Muscle layer of duodenum (tissue), 2 donors: Measurements from ENCODE around the gene HPN.
"Not testable (repeated sequence)": the region's sequence is repeated elsewhere in the genome, so short reads cannot be mapped to it uniquely, and the experiment has no call there.

Source experiments
- H3K27ac ChIP-seq: one replicate; pipeline ENCODE4 v1.7.0; 2013; ENCODE audit warnings: mild to moderate bottlenecking, low read length
- H3K27me3 ChIP-seq: one replicate; pipeline ENCODE4 v1.7.0; 2013; ENCODE audit warnings: low read depth, mild to moderate bottlenecking, control low read depth, low read length
- H3K36me3 ChIP-seq, 2 donors: one replicate each; pipeline ENCODE4 v1.7.0; 2013; ENCODE audit warnings: low read length in 2 of 2, control low read depth in 1 of 2, mild to moderate bottlenecking in 1 of 2; ENCODE audit not compliant: insufficient read depth in 2 of 2, control insufficient read depth in 1 of 2
- H3K4me1 ChIP-seq, 2 donors: one replicate each; pipeline ENCODE4 v1.7.0; 2013; ENCODE audit warnings: low read length in 2 of 2, mild to moderate bottlenecking in 2 of 2, control low read depth in 1 of 2, moderate library complexity in 1 of 2; ENCODE audit not compliant: insufficient read depth in 2 of 2, control insufficient read depth in 1 of 2
- H3K4me3 ChIP-seq, 2 donors: one replicate each; pipeline ENCODE4 v1.7.0; 2013; ENCODE audit warnings: low read length in 2 of 2, low read depth in 1 of 2, mild to moderate bottlenecking in 1 of 2
- H3K9me3 ChIP-seq, 2 donors: one replicate each; pipeline ENCODE4 v1.7.0; 2013; ENCODE audit warnings: low read length in 2 of 2, control low read depth in 1 of 2, mild to moderate bottlenecking in 1 of 2; ENCODE audit not compliant: control insufficient read depth in 1 of 2
- donor health status: healthy.

HPN gene

DNA sequence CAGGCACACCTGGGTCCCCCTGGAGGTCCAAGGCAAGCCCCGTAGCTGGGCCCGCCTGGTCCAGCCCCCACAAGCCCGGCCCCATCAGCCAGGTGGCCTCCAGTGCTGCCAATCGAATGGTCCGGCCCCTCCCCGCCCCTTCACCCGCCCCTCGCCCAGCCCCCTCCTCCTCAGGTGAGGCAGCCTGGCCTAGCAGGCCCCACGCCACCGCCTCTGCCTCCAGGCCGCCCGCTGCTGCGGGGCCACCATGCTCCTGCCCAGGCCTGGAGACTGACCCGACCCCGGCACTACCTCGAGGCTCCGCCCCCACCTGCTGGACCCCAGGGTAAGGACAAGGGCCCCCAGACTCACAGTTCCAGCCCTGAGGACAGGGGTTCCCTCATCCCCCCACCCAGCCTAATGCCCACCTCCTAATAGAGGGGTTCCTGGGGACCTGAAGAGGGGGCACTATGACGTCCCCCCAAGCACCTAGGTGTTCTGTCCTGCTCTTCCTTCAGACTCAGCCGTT is at the start of gene HPN:
Gene HPN (plus strand): TSS at position 174 of the 508 bp plus-strand sequence. CDS start 786 bp downstream, outside the sequence.
- H3K9me3 ChIP-seq: no peaks in the 10 kb centered on the region
- no peaks in the 10 kb centered on the region for H3K36me3 ChIP-seq
- H3K27ac ChIP-seq: no peak within 1 kb of the TSS
- no peaks in the 10 kb centered on the region for H3K27me3 ChIP-seq
- peaks cover 0 to 22% of the 10 kb centered on the region in 2 donors for H3K4me1 ChIP-seq
- peak within 1 kb of the TSS; percentile 15 to 41 for H3K4me3 ChIP-seq

DNA sequence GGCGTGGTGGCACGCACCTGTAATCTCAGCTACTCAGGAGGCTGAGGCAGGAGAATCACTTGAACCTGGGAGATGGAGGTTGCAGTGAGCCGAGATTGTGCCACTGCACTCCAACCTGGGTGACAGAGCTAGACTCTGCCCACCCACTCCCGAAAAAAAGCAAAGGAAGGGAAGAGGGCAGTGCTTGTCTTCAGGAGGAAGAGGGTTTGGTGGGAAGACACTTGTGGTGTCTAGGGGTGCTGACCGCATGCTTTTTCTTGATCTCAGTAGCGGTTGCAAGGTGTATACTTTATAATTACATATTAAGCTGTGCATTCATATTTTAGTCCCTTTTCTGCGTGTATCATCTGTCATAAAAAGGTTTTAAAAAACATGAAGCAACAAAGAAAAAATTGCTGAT is 48.9 kb upstream of the HPN start:
- not testable (repeated sequence) for H3K9me3 ChIP-seq, H3K27me3 ChIP-seq, H3K36me3 ChIP-seq, H3K4me1 ChIP-seq, H3K27ac ChIP-seq, H3K4me3 ChIP-seq

DNA sequence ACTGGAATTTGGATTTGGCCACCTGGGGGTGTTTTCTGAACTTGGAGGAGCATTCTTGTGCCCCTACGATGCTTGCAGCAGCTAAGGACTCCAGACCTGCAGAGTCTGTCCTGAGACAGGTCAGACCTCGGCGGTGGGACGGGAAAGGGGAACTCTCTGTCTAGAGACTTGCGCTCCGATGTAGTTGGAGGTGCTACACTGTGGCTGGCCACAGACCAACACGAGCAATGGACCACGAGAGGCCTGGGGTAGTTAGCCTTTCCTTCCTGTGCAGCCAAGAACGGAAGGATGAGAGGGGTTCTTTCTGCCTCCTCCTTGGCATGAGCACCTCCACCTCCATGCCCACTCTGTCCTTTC is 47.3 kb upstream of the HPN start:
- Histone ChIP-seq H3K9me3 (no peaks in the 10 kb centered on the region), H3K4me3 (no peak overlapping the region), H3K27ac (peak overlapping the region; percentile 31), H3K4me1 (peaks cover 3 to 21% of the 10 kb centered on the region in 2 donors), H3K36me3 (no peaks in the 10 kb centered on the region), H3K27me3 (no peaks in the 10 kb centered on the region)

DNA sequence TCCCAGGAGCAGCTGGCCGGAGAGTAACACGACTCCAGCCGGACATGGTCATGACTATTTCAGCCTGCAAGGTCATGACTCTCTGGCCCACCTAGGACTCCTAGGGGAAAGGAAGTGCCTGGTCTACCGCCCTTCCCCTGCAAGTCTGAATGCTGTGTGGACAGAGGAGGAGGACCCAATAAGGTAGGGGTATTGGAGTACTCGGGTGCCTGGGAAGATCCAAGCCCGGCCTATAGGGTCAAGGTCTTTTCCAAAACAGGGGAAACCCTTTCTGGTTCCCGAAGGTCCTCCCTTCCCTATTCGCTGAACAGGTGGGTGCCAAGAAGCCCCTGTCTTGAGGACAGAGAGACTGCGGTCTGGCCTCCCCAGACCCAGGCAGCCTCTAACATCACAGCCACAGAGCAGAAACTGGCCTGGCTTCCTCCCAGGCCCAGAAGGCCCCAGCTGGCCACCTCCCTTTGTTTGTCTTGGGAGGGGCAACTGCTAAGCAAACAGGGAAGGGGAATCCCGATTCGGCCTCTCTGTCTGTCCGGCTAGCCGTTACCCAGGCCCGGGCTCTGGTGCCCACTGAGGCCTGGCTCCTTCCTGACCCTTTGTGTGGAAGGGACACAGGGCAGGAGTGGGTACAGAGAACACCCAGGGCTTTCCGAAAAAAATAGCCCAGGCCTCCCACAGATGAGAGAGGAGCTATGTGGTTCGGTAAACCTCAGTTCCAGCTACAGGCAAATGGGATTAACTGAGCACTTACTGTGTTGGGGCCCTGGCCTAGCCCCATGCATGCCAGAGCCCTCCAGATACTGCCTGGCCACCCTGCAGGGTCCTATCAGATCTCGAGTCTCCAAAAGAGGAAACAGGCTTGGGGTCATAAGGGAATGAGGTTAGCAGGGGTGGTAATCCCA is 46.6 kb upstream of the HPN start:
- Histone ChIP-seq H3K36me3 (no peaks in the 10 kb centered on the region), H3K27ac (peak overlapping the region; percentile 65), H3K27me3 (no peaks in the 10 kb centered on the region), H3K4me3 (no peak overlapping the region), H3K4me1 (peaks cover 3 to 26% of the 10 kb centered on the region in 2 donors), H3K9me3 (no peaks in the 10 kb centered on the region)

DNA sequence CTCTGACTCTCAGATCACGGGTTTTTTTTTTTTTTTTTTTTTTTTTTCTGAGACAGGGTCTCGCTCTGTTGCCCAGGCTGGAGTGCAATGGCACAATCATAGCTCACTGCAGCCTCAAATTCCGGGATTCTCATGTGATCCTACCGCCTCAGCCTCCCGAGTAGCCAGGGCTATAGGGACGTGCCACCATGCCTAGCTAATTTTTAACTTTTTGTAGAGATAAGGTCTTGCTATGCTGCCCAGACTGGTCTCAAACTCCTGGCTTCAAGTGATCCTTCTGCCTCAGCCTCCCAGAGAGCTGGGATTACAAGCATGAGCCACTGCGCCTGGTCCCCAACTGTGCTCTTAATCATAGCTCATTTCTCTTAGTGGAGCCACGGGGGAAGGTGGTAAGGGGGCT is 46.0 kb upstream of the HPN start:
- Histone ChIP-seq H3K4me3 (no peak overlapping the region), H3K4me1 (peaks cover 3 to 27% of the 10 kb centered on the region in 2 donors), H3K27ac (peak overlapping the region; percentile 65), H3K9me3 (no peaks in the 10 kb centered on the region), H3K27me3 (no peaks in the 10 kb centered on the region), H3K36me3 (no peaks in the 10 kb centered on the region)

DNA sequence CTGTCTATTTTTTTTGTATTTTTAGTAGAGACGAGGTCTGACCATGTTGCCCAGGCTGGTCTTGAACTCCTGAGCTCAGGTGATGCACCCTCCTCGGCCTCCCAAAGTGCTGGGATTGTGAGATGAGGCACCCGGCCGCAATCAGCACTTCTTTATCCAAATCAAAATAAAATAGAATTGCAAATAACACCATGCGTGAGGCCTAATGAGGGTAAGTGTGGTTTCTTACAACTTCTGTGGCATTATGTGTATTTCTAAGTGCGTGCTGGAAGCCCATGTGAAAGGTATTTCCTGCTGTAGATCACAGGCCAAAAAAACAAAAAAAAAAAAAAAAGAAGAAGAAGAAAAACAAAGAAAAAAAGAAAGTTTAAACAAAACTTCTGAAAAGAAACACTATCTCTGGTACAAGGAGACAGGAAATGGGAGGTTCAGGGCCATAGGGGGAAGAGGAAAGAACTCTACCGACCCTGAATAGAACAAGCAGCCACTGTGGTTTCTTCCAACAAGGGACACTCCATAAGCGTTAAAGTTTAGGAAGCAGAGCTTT is 44.4 kb upstream of the HPN start:
- Histone ChIP-seq H3K4me3 (no peak overlapping the region), H3K27ac (no peak overlapping the region), H3K4me1 (peaks cover 8 to 39% of the 10 kb centered on the region in 2 donors)

DNA sequence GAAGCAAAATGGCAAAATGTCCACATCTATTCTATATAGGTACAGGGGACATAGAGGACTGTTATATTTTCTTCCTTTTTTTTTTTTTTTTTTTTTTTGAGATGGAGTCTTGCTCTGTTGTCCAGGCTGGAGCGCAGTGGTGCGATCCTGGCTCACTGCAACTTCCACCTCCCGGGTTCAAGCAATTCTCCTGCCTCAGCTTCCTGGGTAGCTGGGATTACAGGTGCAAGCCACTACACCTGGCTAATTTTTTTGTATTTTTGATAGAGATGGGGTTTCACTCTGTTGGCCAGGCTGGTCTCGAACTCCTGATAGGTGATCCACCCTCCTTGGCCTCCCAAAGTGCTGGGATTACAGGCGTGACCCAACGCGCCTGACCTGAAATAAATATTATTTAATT is 43.3 kb upstream of the HPN start:
- not testable (repeated sequence) for H3K27me3 ChIP-seq, H3K9me3 ChIP-seq, H3K36me3 ChIP-seq, H3K4me3 ChIP-seq, H3K27ac ChIP-seq
- peaks cover 15 to 49% of the 10 kb centered on the region in 2 donors for H3K4me1 ChIP-seq

More for the DNA sequence above, 44.4 kb upstream of the HPN start:
- no peaks in the 10 kb centered on the region for H3K36me3 ChIP-seq
- H3K9me3 ChIP-seq: no peaks in the 10 kb centered on the region
- no peaks in the 10 kb centered on the region for H3K27me3 ChIP-seq

DNA sequence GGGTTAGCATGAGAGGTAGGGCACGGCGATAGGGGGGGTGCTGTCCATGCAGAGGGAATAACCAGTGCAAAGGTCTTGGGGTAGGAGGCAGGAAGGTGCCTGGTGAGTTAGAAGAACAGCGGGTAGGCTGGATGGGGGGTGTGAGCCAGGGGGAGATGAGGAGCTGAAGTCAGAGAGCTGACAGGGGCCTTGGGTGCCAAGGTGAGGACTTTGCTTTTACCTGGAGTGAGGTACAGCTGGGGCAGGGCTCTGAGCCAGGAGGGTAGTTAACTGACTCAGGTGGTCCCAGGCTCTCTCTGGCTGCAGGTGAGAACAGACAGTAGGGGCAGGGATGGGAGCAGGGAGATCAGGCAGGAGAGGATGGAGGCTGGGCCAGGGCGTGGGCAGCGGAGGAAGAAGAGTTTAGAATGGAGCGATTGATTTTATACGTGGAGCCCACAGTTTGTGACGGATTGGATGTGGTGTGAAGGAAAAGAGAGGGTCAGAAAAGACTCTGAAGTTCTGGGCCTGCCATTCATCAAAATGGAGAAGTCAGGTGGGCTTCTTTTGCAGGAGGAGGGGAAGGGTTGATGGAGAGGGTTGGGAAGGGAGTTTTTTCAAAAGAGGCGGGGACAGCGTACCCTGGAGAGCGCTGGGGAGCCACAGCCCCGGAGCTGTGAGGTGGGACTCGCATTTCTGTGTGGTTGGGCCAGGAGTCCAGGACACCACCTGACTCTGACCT is 42.6 kb upstream of the HPN start:
- Histone ChIP-seq H3K27me3 (no peaks in the 10 kb centered on the region), H3K4me1 (peaks cover 15 to 57% of the 10 kb centered on the region in 2 donors), H3K9me3 (no peaks in the 10 kb centered on the region), H3K36me3 (no peaks in the 10 kb centered on the region), H3K27ac (peak overlapping the region; percentile 99), H3K4me3 (peak overlapping the region; percentile 76 to 86)

DNA sequence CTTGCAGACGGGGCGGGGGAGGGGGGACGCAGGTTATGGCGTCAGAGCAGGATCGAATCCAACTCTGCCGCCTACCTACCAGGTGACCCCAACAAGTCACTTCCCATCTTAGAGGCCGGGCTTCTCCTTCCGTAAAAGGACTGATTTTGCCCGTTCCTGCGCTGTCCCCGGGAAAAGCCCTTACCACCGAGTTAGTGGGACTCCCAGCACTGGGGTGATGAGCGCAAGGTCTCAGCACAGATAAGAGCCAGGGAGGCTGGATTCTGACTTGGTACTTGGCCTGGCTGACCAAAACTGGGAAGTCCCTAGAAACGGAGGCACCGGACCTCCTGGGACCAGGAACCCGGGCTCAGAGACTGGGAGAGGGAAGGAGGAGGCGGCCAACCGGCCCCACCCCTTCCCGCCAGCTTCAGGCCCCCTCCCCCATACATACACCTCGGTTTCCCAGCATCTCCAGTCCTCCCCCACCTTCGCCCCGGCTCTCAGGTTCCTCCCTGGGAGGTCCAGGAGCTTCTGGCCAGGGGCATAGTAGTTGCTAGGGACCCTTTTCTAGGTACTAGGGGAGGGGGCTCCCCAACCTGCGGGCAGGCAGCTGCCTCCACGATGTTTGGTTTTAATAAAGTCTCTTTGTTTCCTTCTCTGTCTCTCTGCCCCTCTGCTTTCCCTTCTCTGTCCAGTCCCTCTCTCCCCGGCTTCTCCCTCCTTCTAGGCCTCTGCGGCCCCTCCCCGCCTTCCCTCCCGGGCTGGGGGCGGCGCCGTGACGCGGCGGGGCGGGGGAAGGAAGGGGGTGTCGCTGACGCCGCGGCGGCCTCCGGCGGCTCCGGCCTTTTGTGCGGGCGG is 41.8 kb upstream of the HPN start, which contains the start of gene GRAMD1A:
Gene GRAMD1A (plus strand): TSS at position 826 of the 840 bp plus-strand sequence. CDS start 156 bp downstream, outside the sequence.
- no peaks in the 10 kb centered on the region for H3K9me3 ChIP-seq
- no peaks in the 10 kb centered on the region for H3K27me3 ChIP-seq
- H3K4me3 ChIP-seq: peak within 1 kb of the TSS; percentile 77 to 86
- peaks cover 0 to 4% of the 10 kb centered on the region in 2 donors for H3K36me3 ChIP-seq
- H3K4me1 ChIP-seq: peaks cover 18 to 58% of the 10 kb centered on the region in 2 donors
- peak within 1 kb of the TSS; percentile 99 for H3K27ac ChIP-seq

DNA sequence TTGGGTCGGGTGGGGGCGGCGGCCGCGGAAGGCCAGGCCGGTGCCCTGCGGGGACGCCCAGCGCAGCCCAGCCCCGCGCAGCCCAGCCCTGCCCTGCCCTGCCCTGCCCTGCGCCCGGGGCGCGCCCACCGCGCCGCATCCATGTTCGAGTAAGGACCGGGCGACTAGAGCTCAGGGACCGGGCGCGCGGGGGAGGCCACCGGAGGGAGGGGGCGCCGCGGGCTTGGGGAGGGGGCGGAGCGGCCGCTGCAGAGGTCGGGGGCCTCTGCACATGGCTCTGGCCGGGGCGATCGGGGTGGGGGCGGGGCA is 41.2 kb upstream of the HPN start:
- peak overlapping the region in 1 of 2 donors; percentile 86 for H3K4me3 ChIP-seq

More for the DNA sequence above, 41.2 kb upstream of the HPN start:
- Histone ChIP-seq H3K27ac (peak overlapping the region; percentile 88), H3K9me3 (no peaks in the 10 kb centered on the region), H3K4me1 (peaks cover 18 to 58% of the 10 kb centered on the region in 2 donors), H3K36me3 (peaks cover 0 to 4% of the 10 kb centered on the region in 2 donors), H3K27me3 (no peaks in the 10 kb centered on the region)
